ENCODE results near the gene GPATCH2. TPM values are rescaled to one million over a fixed set of nuclear protein-coding genes. Genes with fewer than 3 reads are reported as not detected.
"Not testable (repeated sequence)": the region's sequence is repeated elsewhere in the genome, so short reads cannot be mapped to it uniquely, and the experiment has no call there.

Gene GPATCH2
- total and polyA plus RNA-seq, 12 donors, result 2.3 to 10.6 (median 7.3) TPM

- ATAC-seq, result no peak
- WGBS, 2 donors, result 77 to 83% methylated on average over 3 of the region's 3 CpGs
- Histone ChIP-seq H3K4me1 (no peaks in the 10 kb centered on the region), H3K27ac (no peak overlapping the region), H3K27me3 (no peaks in the 10 kb centered on the region), H3K4me3 (no peak overlapping the region), H3K36me3 (no peaks in the 10 kb centered on the region), H3K9me3 (no peaks in the 10 kb centered on the region)
- DNase-seq, result no peak
- intact Hi-C loops (cut with DNase I), result no loop called here
- TF ChIP-seq, protein P1, sequence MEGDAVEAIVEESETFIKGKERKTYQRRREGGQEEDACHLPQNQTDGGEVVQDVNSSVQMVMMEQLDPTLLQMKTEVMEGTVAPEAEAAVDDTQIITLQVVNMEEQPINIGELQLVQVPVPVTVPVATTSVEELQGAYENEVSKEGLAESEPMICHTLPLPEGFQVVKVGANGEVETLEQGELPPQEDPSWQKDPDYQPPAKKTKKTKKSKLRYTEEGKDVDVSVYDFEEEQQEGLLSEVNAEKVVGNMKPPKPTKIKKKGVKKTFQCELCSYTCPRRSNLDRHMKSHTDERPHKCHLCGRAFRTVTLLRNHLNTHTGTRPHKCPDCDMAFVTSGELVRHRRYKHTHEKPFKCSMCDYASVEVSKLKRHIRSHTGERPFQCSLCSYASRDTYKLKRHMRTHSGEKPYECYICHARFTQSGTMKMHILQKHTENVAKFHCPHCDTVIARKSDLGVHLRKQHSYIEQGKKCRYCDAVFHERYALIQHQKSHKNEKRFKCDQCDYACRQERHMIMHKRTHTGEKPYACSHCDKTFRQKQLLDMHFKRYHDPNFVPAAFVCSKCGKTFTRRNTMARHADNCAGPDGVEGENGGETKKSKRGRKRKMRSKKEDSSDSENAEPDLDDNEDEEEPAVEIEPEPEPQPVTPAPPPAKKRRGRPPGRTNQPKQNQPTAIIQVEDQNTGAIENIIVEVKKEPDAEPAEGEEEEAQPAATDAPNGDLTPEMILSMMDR (IDR thresholded peaks at IDR 0.05), result no peak
These were observed 238.4 kb downstream of the GPATCH2 start for GRCh38 chr1:217392441-217392840.

GRCh38 chr1:217389895-217390294 lies 241.0 kb downstream of the GPATCH2 start:
- DNase-seq (no peak), ATAC-seq (no peak)
- Histone ChIP-seq H3K27me3 (no peaks in the 10 kb centered on the region), H3K4me3 (no peak overlapping the region), H3K27ac (no peak overlapping the region), H3K36me3 (no peaks in the 10 kb centered on the region), H3K9me3 (peaks cover 0 to 6% (median 0%) of the 10 kb centered on the region in 11 donors), H3K4me1 (no peaks in the 10 kb centered on the region)
- intact Hi-C loops (cut with DNase I), result no loop called here
- TF ChIP-seq, protein P1 (IDR thresholded peaks at IDR 0.05), result no peak
- WGBS, 2 donors, result 75 to 79% methylated on average over 5 of the region's 5 CpGs

DNA sequence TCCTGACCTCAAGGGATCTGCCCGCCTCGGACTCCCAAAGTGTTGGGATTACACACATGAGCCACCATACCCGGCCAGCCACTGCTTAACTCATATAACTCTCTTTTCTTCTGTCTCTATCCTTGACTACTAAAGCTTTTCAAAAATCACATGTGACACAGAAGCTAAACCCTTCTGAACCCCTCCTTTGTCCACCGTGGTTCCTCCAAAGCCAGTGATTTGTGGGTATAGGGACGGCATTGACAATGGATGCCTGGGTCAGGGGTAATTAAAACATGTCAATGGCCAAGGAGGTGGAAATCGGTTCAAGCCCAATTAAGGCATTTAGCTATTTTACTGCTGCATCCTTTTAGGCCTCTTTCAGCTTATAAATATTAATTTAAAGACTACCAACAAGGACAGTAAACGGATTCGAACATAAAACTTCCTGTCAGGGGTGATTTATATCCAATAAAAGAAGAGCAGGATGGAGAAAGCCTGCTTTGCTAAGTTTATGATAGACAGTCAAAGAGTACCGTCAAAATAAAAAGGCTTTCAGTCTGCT lies 242.3 kb downstream of the GPATCH2 start:
- ATAC-seq (no peak), DNase-seq (no peak)
- H3K27ac ChIP-seq, result no peak overlapping the region
- H3K4me1 ChIP-seq, result no peaks in the 10 kb centered on the region
- WGBS, 2 donors, result 78 to 85% methylated on average over 9 of the region's 9 CpGs
- intact Hi-C loops (cut with DNase I), result no loop called here
- H3K9me3 ChIP-seq, result peaks cover 0 to 19% (median 0%) of the 10 kb centered on the region in 11 donors
- TF ChIP-seq, protein P1 (IDR thresholded peaks at IDR 0.05), result no peak
- H3K27me3 ChIP-seq, result no peaks in the 10 kb centered on the region
- no peak overlapping the region for H3K4me3 ChIP-seq
- no peaks in the 10 kb centered on the region for H3K36me3 ChIP-seq

DNA sequence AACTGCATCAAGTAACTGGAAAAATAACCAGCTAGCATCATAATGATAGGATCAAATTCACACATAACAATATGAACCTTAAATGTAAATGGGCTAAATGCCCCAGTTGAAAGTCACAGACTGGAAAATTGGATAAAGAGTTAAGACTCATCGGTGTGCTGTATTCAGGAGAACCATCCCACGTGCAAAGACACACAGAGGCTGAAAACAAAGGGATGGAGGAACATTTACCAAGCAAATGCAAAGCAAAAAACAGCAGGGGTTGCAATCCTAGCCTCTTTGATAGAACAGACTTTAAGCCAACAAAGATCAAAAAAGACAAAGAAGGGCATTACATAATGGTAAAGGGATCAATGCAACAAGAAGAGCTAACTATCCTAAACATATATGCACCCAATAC lies 249.1 kb downstream of the GPATCH2 start:
- peaks cover 0 to 61% (median 7%) of the 10 kb centered on the region in 11 donors for H3K9me3 ChIP-seq
- H3K27ac ChIP-seq; H3K4me3 ChIP-seq; H3K36me3 ChIP-seq; DNase-seq; H3K27me3 ChIP-seq; H3K4me1 ChIP-seq; intact Hi-C loops (cut with DNase I); ATAC-seq: not testable (repeated sequence)
- 36 to 38% methylated on average over 2 of the region's 2 CpGs for WGBS, 2 donors

GRCh38 chr1:217379804-217380203 lies 251.1 kb downstream of the GPATCH2 start:
- H3K9me3 ChIP-seq, result peaks cover 0 to 56% (median 7%) of the 10 kb centered on the region in 11 donors
- ATAC-seq; H3K27me3 ChIP-seq; H3K36me3 ChIP-seq; intact Hi-C loops (cut with DNase I); H3K4me3 ChIP-seq; H3K27ac ChIP-seq; DNase-seq; H3K4me1 ChIP-seq: not testable (repeated sequence)
- WGBS, 2 donors, result 62 to 87% methylated on average over 5 of the region's 5 CpGs

Measured in heart right ventricle (tissue), 16 donors.